ENCODE measurements around the gene PRM2.

PRM2 gene

DNA sequence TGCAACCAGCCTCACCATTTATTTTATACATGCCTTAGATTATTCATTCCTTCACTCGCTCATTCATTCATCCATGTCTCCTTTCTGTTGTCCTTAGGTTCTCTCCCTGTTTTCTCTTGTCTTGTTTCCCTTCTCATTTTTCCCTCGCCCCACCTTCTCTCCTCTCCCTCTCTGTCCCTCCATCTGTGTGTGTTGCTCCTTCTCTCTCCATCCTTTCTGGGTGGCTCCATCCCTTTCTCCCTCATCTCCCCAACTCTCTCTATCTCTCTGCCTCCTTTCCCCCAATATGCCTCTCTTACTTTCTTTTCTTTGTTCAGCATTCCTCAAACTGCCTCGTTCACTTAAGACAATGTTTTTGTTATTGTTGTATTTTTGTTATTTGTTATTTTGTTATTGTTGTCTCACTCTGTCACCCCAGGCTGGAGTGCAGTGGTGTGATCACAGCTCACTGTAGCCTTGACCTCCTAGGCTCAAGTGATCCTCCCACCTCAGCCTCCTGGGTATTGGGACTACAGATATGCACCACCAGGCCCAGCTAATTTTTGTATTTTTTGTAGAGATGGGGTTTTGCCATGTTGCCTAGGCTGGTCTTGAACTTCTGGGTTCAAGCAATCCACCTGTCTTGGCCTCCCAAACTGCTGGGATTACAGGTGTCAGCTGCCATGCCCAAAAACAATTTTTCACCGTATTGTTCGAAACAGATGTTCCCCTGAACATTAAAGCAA lies 34.6 kb downstream of the PRM2 start:
- TF ChIP-seq CTCF (conservative IDR thresholded peaks at IDR 0.05; ENCODE audit: low read depth, low read length): no peak
- Histone ChIP-seq H3K79me2 (ENCODE audit: insufficient read depth, low read depth) (no peaks in the 10 kb centered on the region), H2AFZ (ENCODE audit: low read depth) (no peak overlapping the region), H3K9ac (no peak overlapping the region), H3K27me3 (ENCODE audit: insufficient read depth, low read depth) (no peaks in the 10 kb centered on the region), H3K27ac (no peak overlapping the region), H3K4me1 (ENCODE audit: low read depth, poor library complexity, severe bottlenecking) (peaks cover 22% of the 10 kb centered on the region), H3K4me3 (IDR thresholded peaks at IDR 0.05; ENCODE audit: insufficient read depth, low read depth, low read length) (no peak overlapping the region), H3K4me2 (no peak overlapping the region), H4K20me1 (ENCODE audit: insufficient read depth) (no peaks in the 10 kb centered on the region), H3K36me3 (ENCODE audit: insufficient read depth) (no peaks in the 10 kb centered on the region)

GRCh38 chr16:11240636-11241473 lies 35.4 kb downstream of the PRM2 start:
- H3K27ac ChIP-seq: no peak overlapping the region
- peak overlapping the region; percentile 40; the same call in 1 of the 2 replicates for H2AFZ ChIP-seq (ENCODE audit: low read depth)
- H3K79me2 ChIP-seq (ENCODE audit: insufficient read depth, low read depth): no peaks in the 10 kb centered on the region
- no peak overlapping the region for H3K9ac ChIP-seq
- H3K36me3 ChIP-seq (ENCODE audit: insufficient read depth): no peaks in the 10 kb centered on the region
- H3K4me3 ChIP-seq (IDR thresholded peaks at IDR 0.05; ENCODE audit: insufficient read depth, low read depth, low read length): no peak overlapping the region
- TF ChIP-seq CTCF (conservative IDR thresholded peaks at IDR 0.05; ENCODE audit: low read depth, low read length): no peak
- H4K20me1 ChIP-seq (ENCODE audit: insufficient read depth): no peaks in the 10 kb centered on the region
- peak overlapping the region; percentile 6; the same call in 1 of the 2 replicates for H3K4me2 ChIP-seq
- H3K27me3 ChIP-seq (ENCODE audit: insufficient read depth, low read depth): no peaks in the 10 kb centered on the region
- H3K4me1 ChIP-seq (ENCODE audit: low read depth, poor library complexity, severe bottlenecking): peaks cover 14% of the 10 kb centered on the region

- H3K4me2 ChIP-seq: peak overlapping the region; percentile 6; the same call in 1 of the 2 replicates
- no peaks in the 10 kb centered on the region for H4K20me1 ChIP-seq (ENCODE audit: insufficient read depth)
- H3K36me3 ChIP-seq (ENCODE audit: insufficient read depth): no peaks in the 10 kb centered on the region
- H3K4me3 ChIP-seq (IDR thresholded peaks at IDR 0.05; ENCODE audit: insufficient read depth, low read depth, low read length): no peak overlapping the region
- TF ChIP-seq CTCF (conservative IDR thresholded peaks at IDR 0.05; ENCODE audit: low read depth, low read length): no peak
- H3K4me1 ChIP-seq (ENCODE audit: low read depth, poor library complexity, severe bottlenecking): peaks cover 8% of the 10 kb centered on the region
- no peak overlapping the region for H2AFZ ChIP-seq (ENCODE audit: low read depth)
- no peak overlapping the region for H3K27ac ChIP-seq
- H3K79me2 ChIP-seq (ENCODE audit: insufficient read depth, low read depth): no peaks in the 10 kb centered on the region
- H3K27me3 ChIP-seq (ENCODE audit: insufficient read depth, low read depth): no peaks in the 10 kb centered on the region
- no peak overlapping the region for H3K9ac ChIP-seq
Observed at GRCh38 chr16:11239644-11240632, 36.3 kb downstream of the PRM2 start.
